CD4-positive, alpha-beta T cell (primary cell): ENCODE measurements around the gene GALK1. TPM values are rescaled to one million over a fixed set of nuclear protein-coding genes. Genes with fewer than 3 reads are reported as not detected.
A peak's percentile ranks its signal among the peaks of the same experiment; 100 is the strongest.

Experiments used
- ATAC-seq: fragments of 200-7000 bp; cut with Tn5 transposase; one replicate; pipeline ENCODE4 v1.10.0; 2022; ENCODE audit warnings: mild to moderate bottlenecking; ENCODE audit not compliant: poor library complexity
- CTCF ChIA-PET: fragments of 350-600 bp; sonication (Branson Sonifier 250); formaldehyde crosslinking; loops from one replicate; lab custom pipeline; 2021; ENCODE audit warnings: antibody characterized with exemption, inconsistent platforms; lab: Charles Lee
- POLR2A ChIA-PET: fragments of 350-600 bp; sonication (Branson Sonifier 250); formaldehyde crosslinking; loops from one replicate; lab custom pipeline; 2021; ENCODE audit warnings: antibody characterized with exemption, inconsistent platforms; lab: Charles Lee
- DNase-seq, 14 experiments: peaks; one replicate each; pipeline ENCODE4 v3.0.0-alpha.2; 2013 to 2020; ENCODE audit warnings: mixed read lengths in 2 of 14
- H3K27ac ChIP-seq, 2 donors: one replicate each; pipeline versions ENCODE4 v1.5.1 to v1.7.0; 2013; ENCODE audit warnings: low read length in 2 of 2, low read depth in 1 of 2, mild to moderate bottlenecking in 1 of 2
- H3K27me3 ChIP-seq, 2 experiments: 1 replicate in 1 of 2; 2 replicates in 1 of 2; pipeline versions ENCODE4 v1.6.1 to v1.7.0; 2013; ENCODE audit warnings: low read length in 2 of 2, control low read depth in 1 of 2, mild to moderate bottlenecking in 1 of 2, moderate library complexity in 1 of 2; ENCODE audit not compliant: insufficient read depth in 2 of 2, control insufficient read depth in 1 of 2
- H3K36me3 ChIP-seq: one replicate; pipeline ENCODE4 v1.6.1; 2013; ENCODE audit warnings: low read length, control low read depth; ENCODE audit not compliant: insufficient read depth
- H3K4me1 ChIP-seq: one replicate; pipeline ENCODE4 v1.6.1; 2013; ENCODE audit warnings: low read length, control low read depth; ENCODE audit not compliant: insufficient read depth
- H3K4me3 ChIP-seq: one replicate; pipeline ENCODE4 v1.5.1; 2013; ENCODE audit warnings: mild to moderate bottlenecking, low read length, moderate library complexity
- H3K9me3 ChIP-seq, 2 experiments: 1 replicate in 1 of 2; 2 replicates in 1 of 2; pipeline versions ENCODE4 v1.6.1 to v1.7.0; 2013; ENCODE audit warnings: low read length in 2 of 2, mild to moderate bottlenecking in 2 of 2, control low read depth in 1 of 2, moderate library complexity in 1 of 2; ENCODE audit not compliant: control insufficient read depth in 1 of 2, insufficient read depth in 1 of 2
- H3K27ac Mint-ChIP-seq: one replicate; pipeline ENCODE4 v1.8.0; 2020; ENCODE audit warnings: mixed read lengths
- H3K27me3 Mint-ChIP-seq: one replicate; pipeline ENCODE4 v1.8.0; 2021; ENCODE audit warnings: mixed read lengths
- H3K36me3 Mint-ChIP-seq: one replicate; pipeline ENCODE4 v1.8.0; 2021; ENCODE audit warnings: low read depth, mixed read lengths
- H3K4me1 Mint-ChIP-seq: one replicate; pipeline ENCODE4 v1.8.0; 2021; ENCODE audit warnings: low read depth, mixed read lengths
- H3K4me3 Mint-ChIP-seq: one replicate; pipeline ENCODE4 v1.8.0; 2020; ENCODE audit warnings: mild to moderate bottlenecking, mixed read lengths
- H3K9me3 Mint-ChIP-seq: one replicate; pipeline ENCODE4 v1.8.0; 2020; ENCODE audit warnings: mixed read lengths
- CTCF ChIP-seq: fragments of 200-600 bp; IDR thresholded peaks from one replicate; pipeline ENCODE4 v1.8.0; 2022; ENCODE audit warnings: antibody characterized with exemption, mild to moderate bottlenecking
- intact Hi-C, 2 experiments: fragments of 100-400 bp; cut with DNase I in 1 of 2; cut with micrococcal nuclease in 1 of 2; formaldehyde crosslinking; loops; one replicate each; pipeline versions ENCODE4 v1.15.1 to v1.9.0; 2023 to 2025; cut with DNase I, micrococcal nuclease
- total RNA-seq, 174 experiments: library from RNA in 2 of 174; stranded (reverse) in 2 of 174; gene quantifications; one replicate each; pipeline ENCODE4 v1.2.3 and lab custom pipeline; 2021 to 2026

GALK1 gene
- total RNA-seq, 2 experiments from 2014 or later, result 5.9 to 6.0 TPM

GRCh38 chr17:75733471-75733870 lies 31.5 kb downstream of the GALK1 start:
- TF ChIP-seq CTCF, result no peak
- POLR2A ChIA-PET, result no interaction called here
- H3K9me3 Mint-ChIP-seq, result no peaks in the 10 kb centered on the region
- no peaks in the 10 kb centered on the region for H3K36me3 ChIP-seq
- CTCF ChIA-PET, result interaction anchor here (1.3 kb wide), 1 partner anchor 16 kb away, joined by 4 read pairs; no protein-coding TSS in a partner anchor
- H3K27me3 ChIP-seq, result no peaks in the 10 kb centered on the region
- no peak overlapping the region for H3K27ac Mint-ChIP-seq
- H3K4me3 ChIP-seq, result no peak overlapping the region
- intact Hi-C loops, result no loop called here
- H3K9me3 ChIP-seq, result no peaks in the 10 kb centered on the region
- no peak overlapping the region for H3K4me3 Mint-ChIP-seq
- H3K27ac ChIP-seq, result no peak overlapping the region
- ATAC-seq (no peak), DNase-seq (no peak)
- no peaks in the 10 kb centered on the region for H3K36me3 Mint-ChIP-seq
- peaks cover 3% of the 10 kb centered on the region for H3K4me1 ChIP-seq
- no peaks in the 10 kb centered on the region for H3K27me3 Mint-ChIP-seq
- peaks cover 5% of the 10 kb centered on the region for H3K4me1 Mint-ChIP-seq

GRCh38 chr17:75731716-75732498 lies 33.1 kb downstream of the GALK1 start:
- no peaks in the 10 kb centered on the region for H3K27me3 ChIP-seq
- intact Hi-C loops, result no loop called here
- Mint-ChIP-seq H3K4me3 (no peak overlapping the region), H3K36me3 (no peaks in the 10 kb centered on the region), H3K9me3 (no peaks in the 10 kb centered on the region), H3K4me1 (peaks cover 5% of the 10 kb centered on the region), H3K27ac (no peak overlapping the region), H3K27me3 (no peaks in the 10 kb centered on the region)
- H3K4me1 ChIP-seq, result no peaks in the 10 kb centered on the region
- TF ChIP-seq CTCF, result no peak
- H3K9me3 ChIP-seq, result no peaks in the 10 kb centered on the region
- DNase-seq, result peak in 1 of 14 experiments; percentile 11
- POLR2A ChIA-PET, result no interaction called here
- no peaks in the 10 kb centered on the region for H3K36me3 ChIP-seq
- no peak overlapping the region for H3K4me3 ChIP-seq
- no peak for ATAC-seq
- CTCF ChIA-PET, result no interaction called here
- H3K27ac ChIP-seq, result no peak overlapping the region

GRCh38 chr17:75731086-75731715 lies 33.8 kb downstream of the GALK1 start:
- no peaks in the 10 kb centered on the region for H3K36me3 Mint-ChIP-seq
- no peak for TF ChIP-seq CTCF
- no peaks in the 10 kb centered on the region for H3K27me3 Mint-ChIP-seq
- POLR2A ChIA-PET, result no interaction called here
- peaks cover 5% of the 10 kb centered on the region for H3K4me1 Mint-ChIP-seq
- H3K9me3 Mint-ChIP-seq, result no peaks in the 10 kb centered on the region
- Histone ChIP-seq H3K4me1 (no peaks in the 10 kb centered on the region), H3K4me3 (no peak overlapping the region), H3K27ac (no peak overlapping the region), H3K27me3 (no peaks in the 10 kb centered on the region), H3K36me3 (no peaks in the 10 kb centered on the region), H3K9me3 (no peaks in the 10 kb centered on the region)
- H3K4me3 Mint-ChIP-seq, result no peak overlapping the region
- H3K27ac Mint-ChIP-seq, result no peak overlapping the region
- ATAC-seq (no peak), DNase-seq (no peak)
- intact Hi-C loops, result no loop called here
- CTCF ChIA-PET, result no interaction called here
